ENCODE measurements around the gene FXYD4.

DNA sequence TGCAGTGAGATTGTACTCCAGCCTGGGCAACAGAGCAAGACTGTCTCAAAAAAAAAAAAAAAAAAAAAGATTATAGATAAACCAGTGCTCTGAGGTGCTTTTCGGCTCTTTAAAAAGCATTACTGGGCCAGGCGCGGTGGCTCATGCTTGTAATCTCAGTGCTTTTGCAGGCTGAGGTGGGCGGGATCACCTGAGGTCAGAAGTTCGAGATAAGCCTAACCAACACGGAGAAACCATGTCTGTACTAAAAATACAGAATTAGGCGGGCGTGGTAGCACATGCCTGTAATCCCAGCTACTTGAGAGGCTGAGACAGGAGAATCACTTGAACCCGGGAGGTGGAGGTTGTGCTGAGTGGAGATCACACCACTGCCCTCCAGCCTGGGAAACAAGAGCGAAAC, 44.1 kb downstream of the FXYD4 start:
- no peak for TF ChIP-seq POLR2A (IDR thresholded peaks at IDR 0.05)
- TF ChIP-seq, protein P1, sequence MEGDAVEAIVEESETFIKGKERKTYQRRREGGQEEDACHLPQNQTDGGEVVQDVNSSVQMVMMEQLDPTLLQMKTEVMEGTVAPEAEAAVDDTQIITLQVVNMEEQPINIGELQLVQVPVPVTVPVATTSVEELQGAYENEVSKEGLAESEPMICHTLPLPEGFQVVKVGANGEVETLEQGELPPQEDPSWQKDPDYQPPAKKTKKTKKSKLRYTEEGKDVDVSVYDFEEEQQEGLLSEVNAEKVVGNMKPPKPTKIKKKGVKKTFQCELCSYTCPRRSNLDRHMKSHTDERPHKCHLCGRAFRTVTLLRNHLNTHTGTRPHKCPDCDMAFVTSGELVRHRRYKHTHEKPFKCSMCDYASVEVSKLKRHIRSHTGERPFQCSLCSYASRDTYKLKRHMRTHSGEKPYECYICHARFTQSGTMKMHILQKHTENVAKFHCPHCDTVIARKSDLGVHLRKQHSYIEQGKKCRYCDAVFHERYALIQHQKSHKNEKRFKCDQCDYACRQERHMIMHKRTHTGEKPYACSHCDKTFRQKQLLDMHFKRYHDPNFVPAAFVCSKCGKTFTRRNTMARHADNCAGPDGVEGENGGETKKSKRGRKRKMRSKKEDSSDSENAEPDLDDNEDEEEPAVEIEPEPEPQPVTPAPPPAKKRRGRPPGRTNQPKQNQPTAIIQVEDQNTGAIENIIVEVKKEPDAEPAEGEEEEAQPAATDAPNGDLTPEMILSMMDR (IDR thresholded peaks at IDR 0.05), result no peak
